Tibial nerve (tissue), 4 donors: ENCODE data around the gene MMP17. TPM values are rescaled to one million over a fixed set of nuclear protein-coding genes. Genes with fewer than 3 reads are reported as not detected.

Experiments used
- DNase-seq, 2 donors: peaks; one replicate each; pipeline ENCODE4 v3.0.0-alpha.2; 2019; ENCODE audit warnings: low spot score in 2 of 2
- H3K27ac ChIP-seq, 4 donors: fragments of 200-600 bp; sonication (generic) in 3 of 4; one replicate each; pipeline ENCODE4 v1.5.1; 2017 to 2019; ENCODE audit warnings: mild to moderate bottlenecking in 1 of 4
- H3K27me3 ChIP-seq, 2 donors: fragments of 200-600 bp; sonication (generic) in 1 of 2; one replicate each; pipeline versions ENCODE4 v1.5.1 to v1.6.0; 2017 to 2019
- H3K36me3 ChIP-seq, 3 donors: fragments of 200-600 bp; sonication (generic); one replicate each; pipeline ENCODE4 v1.5.1; 2018 to 2019
- H3K4me1 ChIP-seq, 4 donors: fragments of 200-600 bp; sonication (generic) in 3 of 4; one replicate each; pipeline ENCODE4 v1.5.1; 2017 to 2019
- H3K4me3 ChIP-seq, 4 donors: fragments of 200-600 bp; sonication (generic) in 3 of 4; one replicate each; pipeline ENCODE4 v1.5.1; 2017 to 2019; ENCODE audit warnings: mild to moderate bottlenecking in 1 of 4, moderate library complexity in 1 of 4
- H3K9me3 ChIP-seq, 4 donors: fragments of 200-600 bp; sonication (generic) in 3 of 4; one replicate each; pipeline ENCODE4 v1.5.1; 2017 to 2019
- EP300 ChIP-seq, 2 donors: sonication (generic); formaldehyde crosslinking; IDR thresholded peaks; one replicate each; pipeline ENCODE4 v1.6.1; 2017; ENCODE audit warnings: antibody characterized with exemption in 2 of 2, mild to moderate bottlenecking in 1 of 2
- POLR2A ChIP-seq, 2 donors: fragments of 450-650 bp; IDR thresholded peaks; one replicate each; pipeline ENCODE4 v1.6.1; 2017; ENCODE audit warnings: antibody characterized with exemption in 2 of 2, mild to moderate bottlenecking in 2 of 2, moderate library complexity in 2 of 2
- WGBS, 2 donors: methylation state at CpG; one replicate each; pipeline ENCODE4 v1.1.5; 2018; 5-methylcytosine and 5-hydroxymethylcytosine counted together
- total RNA-seq, 4 donors: library from RNA; depleted of rRNA; stranded (reverse); fragments of >200 nt; gene quantifications; one replicate each; pipeline ENCODE4 v1.1.0, GENCODE V29; 2016
- TF ChIP-seq, protein P1 (sequence below), 5 experiments: fragments of 200-600 bp in 3 of 5; fragments of 450-650 bp in 2 of 5; sonication (generic) in 3 of 5; IDR thresholded peaks; one replicate each; pipeline ENCODE4 v1.5.1; 2016 to 2019; ENCODE audit warnings: antibody characterized with exemption in 5 of 5, mild to moderate bottlenecking in 3 of 5, moderate library complexity in 2 of 5

The MMP17 gene
- total RNA-seq, 4 donors from 2014 or later, result 10.9 to 65.3 (median 32.6) TPM

DNA sequence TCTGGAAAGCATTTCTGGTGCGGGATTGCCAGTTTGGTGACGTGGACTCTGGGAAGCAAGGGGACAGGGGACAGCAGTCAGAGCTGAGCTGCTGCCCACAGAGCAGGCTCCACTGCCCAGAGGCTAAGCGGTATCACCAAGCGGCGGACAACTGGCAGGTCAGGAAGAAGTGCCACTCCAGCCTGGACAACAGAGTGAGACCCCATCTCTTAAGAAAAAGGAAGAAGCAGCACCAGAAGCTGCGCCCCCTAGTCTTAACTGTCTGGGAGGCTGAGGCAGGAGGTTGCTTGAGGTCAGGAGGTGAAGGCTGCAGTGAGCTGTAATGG is 31.8 kb upstream of the MMP17 start:
- Histone ChIP-seq H3K36me3 (peaks cover 0 to 86% (median 7%) of the 10 kb centered on the region in 3 donors), H3K4me1 (no peaks in the 10 kb centered on the region), H3K9me3 (no peaks in the 10 kb centered on the region), H3K27me3 (no peaks in the 10 kb centered on the region), H3K27ac (no peak overlapping the region), H3K4me3 (no peak overlapping the region)
- WGBS, 2 donors, result 97 to 99% methylated on average over 6 of the region's 6 CpGs
- TF ChIP-seq, protein P1, sequence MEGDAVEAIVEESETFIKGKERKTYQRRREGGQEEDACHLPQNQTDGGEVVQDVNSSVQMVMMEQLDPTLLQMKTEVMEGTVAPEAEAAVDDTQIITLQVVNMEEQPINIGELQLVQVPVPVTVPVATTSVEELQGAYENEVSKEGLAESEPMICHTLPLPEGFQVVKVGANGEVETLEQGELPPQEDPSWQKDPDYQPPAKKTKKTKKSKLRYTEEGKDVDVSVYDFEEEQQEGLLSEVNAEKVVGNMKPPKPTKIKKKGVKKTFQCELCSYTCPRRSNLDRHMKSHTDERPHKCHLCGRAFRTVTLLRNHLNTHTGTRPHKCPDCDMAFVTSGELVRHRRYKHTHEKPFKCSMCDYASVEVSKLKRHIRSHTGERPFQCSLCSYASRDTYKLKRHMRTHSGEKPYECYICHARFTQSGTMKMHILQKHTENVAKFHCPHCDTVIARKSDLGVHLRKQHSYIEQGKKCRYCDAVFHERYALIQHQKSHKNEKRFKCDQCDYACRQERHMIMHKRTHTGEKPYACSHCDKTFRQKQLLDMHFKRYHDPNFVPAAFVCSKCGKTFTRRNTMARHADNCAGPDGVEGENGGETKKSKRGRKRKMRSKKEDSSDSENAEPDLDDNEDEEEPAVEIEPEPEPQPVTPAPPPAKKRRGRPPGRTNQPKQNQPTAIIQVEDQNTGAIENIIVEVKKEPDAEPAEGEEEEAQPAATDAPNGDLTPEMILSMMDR (IDR thresholded peaks at IDR 0.05), result no peak
- TF ChIP-seq EP300 (IDR thresholded peaks at IDR 0.05), result no peak
- no peak for TF ChIP-seq POLR2A (IDR thresholded peaks at IDR 0.05)
- DNase-seq, result no peak

DNA sequence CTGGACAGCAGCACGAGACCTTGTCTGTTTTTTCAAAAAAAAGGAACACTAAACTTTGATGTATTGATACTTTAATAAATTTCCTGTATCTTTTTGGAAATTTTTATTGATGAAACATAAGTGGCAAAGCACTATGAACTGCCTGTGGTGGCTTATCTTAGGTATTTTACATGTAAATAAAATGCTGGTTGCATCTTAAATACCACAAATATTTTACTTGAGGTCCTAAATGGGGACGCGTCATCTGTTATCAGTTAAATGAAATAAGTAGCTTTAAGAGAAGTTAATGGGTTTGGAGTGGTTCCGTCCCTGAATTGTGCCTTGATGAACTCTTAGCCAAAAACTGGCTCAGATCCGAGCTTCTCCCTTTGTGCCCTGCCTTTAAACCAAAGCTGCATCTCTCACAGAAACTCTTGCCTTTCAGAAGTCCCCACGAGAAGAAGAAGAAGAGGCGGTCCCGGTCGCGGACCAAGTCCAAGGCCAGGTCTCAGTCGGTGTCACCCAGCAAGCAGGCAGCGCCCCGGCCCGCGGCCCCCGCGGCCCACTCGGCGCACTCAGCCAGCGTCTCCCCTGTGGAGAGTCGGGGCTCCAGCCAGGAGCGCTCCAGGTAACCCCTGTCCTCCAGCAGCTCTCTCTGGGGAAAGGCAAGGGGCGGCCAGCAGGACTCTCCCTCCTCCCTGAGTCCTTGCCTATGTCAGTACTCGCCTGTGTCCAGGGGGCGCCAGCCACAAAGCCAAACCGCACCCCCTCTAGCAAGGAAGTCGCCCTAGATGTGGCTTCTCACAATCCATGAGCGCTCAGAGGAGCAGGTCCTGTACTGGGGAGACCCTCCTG is 31.2 kb upstream of the MMP17 start:
- Histone ChIP-seq H3K4me1 (no peaks in the 10 kb centered on the region), H3K9me3 (no peaks in the 10 kb centered on the region), H3K27ac (no peak overlapping the region), H3K36me3 (peaks cover 0 to 87% (median 7%) of the 10 kb centered on the region in 3 donors), H3K27me3 (no peaks in the 10 kb centered on the region), H3K4me3 (no peak overlapping the region)
- WGBS, 2 donors, result 88% methylated on average over 19 to 27 of the region's 28 CpGs
- no peak for DNase-seq
- no peak for TF ChIP-seq POLR2A (IDR thresholded peaks at IDR 0.05)
- no peak for TF ChIP-seq EP300 (IDR thresholded peaks at IDR 0.05)
- TF ChIP-seq, protein P1 (IDR thresholded peaks at IDR 0.05), result no peak

DNA sequence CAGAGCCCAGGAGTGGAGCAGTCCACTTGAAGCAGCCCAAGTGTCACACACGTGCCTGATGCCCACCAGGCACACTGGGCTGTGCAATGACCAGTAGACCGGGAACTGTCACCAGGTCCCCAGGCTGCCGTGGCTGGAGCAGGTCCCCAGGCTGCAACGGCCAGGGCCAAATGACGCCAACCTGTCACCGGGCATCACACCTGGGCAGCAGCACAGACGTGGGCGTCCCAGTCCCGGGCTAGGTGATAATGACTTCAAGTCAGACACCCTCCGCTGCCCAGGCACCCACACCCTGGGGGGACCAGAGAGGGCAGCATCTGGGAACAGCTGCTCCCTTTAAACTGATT is 30.6 kb upstream of the MMP17 start:
- Histone ChIP-seq H3K27me3 (no peaks in the 10 kb centered on the region), H3K4me1 (no peaks in the 10 kb centered on the region), H3K4me3 (no peak overlapping the region), H3K9me3 (no peaks in the 10 kb centered on the region), H3K36me3 (peaks cover 0 to 93% (median 7%) of the 10 kb centered on the region in 3 donors), H3K27ac (no peak overlapping the region)
- WGBS, 2 donors, result 81 to 89% methylated on average over 6 of the region's 10 CpGs
- TF ChIP-seq, protein P1 (IDR thresholded peaks at IDR 0.05), result no peak
- TF ChIP-seq POLR2A (IDR thresholded peaks at IDR 0.05) (no peak), EP300 (IDR thresholded peaks at IDR 0.05) (no peak)
- DNase-seq, result no peak

DNA sequence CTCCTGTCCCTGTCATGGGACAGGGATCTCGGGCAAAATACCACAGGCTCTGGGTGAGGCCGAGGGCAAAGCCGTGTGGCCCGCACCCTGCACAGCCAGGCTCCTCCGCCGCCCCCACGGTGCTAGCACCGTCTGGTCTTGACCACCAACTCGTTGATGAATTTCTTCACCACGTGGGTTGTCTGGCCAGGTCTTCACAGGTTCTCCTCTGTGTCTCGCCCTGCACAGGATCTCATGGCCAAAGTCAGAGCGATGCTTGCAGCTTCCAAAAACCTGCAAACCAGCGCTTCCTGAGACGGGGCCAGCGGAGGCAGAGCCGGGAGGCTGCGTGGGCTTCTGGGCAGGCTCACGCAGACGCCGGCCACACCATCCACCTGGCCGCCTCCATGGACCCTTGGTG is 29.0 kb upstream of the MMP17 start:
- H3K4me3 ChIP-seq, result no peak overlapping the region
- peaks cover 0 to 4% (median 0%) of the 10 kb centered on the region in 4 donors for H3K4me1 ChIP-seq
- no peaks in the 10 kb centered on the region for H3K9me3 ChIP-seq
- no peaks in the 10 kb centered on the region for H3K27me3 ChIP-seq
- no peak overlapping the region for H3K27ac ChIP-seq
- no peak for TF ChIP-seq POLR2A (IDR thresholded peaks at IDR 0.05)
- TF ChIP-seq, protein P1 (IDR thresholded peaks at IDR 0.05), result no peak
- TF ChIP-seq EP300 (IDR thresholded peaks at IDR 0.05), result no peak
- DNase-seq, result no peak
- WGBS, 2 donors, result 87 to 88% methylated on average over 21 of the region's 21 CpGs
- H3K36me3 ChIP-seq, result peaks cover 0 to 84% (median 0%) of the 10 kb centered on the region in 3 donors

DNA sequence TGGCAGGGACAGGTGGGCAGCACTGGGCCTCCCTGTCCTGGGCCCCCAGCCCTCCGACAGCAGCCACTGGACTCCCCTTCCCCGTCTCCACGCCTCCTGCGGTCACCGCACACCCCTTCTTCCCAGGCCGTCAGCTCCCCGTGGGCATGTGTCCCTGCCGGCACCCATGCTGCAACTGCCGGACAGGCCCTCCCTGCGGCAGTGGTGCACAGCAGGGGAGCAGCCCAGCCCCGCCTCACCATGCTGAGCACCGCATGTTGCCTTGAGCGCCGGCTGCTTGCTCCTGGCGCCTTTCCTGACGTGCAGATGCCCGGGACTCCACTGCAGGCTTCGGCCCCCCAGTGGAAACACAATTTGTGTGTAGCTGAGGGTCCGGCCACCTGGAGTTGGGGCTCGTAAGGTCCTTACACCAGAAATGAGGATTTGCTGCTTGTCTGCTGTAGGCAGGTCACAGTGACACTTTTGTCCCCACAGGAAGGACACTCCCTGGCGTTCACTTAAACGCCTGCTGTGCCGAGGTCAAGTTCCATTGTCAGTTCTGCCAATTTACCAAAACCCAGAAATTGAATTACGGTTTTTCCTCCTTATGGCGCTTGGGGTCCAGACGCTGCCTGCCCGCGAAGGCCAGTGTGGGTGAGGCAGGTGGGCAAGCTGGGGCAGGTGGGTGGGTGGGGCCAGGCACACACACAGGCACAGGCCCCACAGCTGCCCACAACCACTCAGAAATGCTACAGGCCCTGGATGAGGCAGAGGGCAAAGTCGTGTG is 28.2 kb upstream of the MMP17 start:
- no peak overlapping the region for H3K4me3 ChIP-seq
- no peaks in the 10 kb centered on the region for H3K9me3 ChIP-seq
- 86 to 88% methylated on average over 14 to 29 of the region's 29 CpGs for WGBS, 2 donors
- no peak for DNase-seq
- peaks cover 0 to 7% (median 0%) of the 10 kb centered on the region in 4 donors for H3K4me1 ChIP-seq
- H3K27me3 ChIP-seq, result no peaks in the 10 kb centered on the region
- peaks cover 0 to 76% (median 0%) of the 10 kb centered on the region in 3 donors for H3K36me3 ChIP-seq
- H3K27ac ChIP-seq, result no peak overlapping the region
- TF ChIP-seq POLR2A (IDR thresholded peaks at IDR 0.05) (no peak), EP300 (IDR thresholded peaks at IDR 0.05) (no peak)
- TF ChIP-seq, protein P1 (IDR thresholded peaks at IDR 0.05), result no peak
